ENCODE results near the gene GSG1L. TPM values are rescaled to one million over a fixed set of nuclear protein-coding genes. Genes with fewer than 3 reads are reported as not detected.

The GSG1L gene
- total RNA-seq, 8 experiments from 2014 or later, result 0.25 to 1.5 (median 0.74) TPM

GRCh38 chr16:28087675-28088300, 24.3 kb upstream of the GSG1L start:
- WGBS, 10 experiments, result 17 to 100% (median 88%) methylated on average over 1 to 6 of the region's 7 CpGs; no CpG with 5 or more reads in 2 of the 10 experiments
- H3K27ac ChIP-seq, result no peak overlapping the region

DNA sequence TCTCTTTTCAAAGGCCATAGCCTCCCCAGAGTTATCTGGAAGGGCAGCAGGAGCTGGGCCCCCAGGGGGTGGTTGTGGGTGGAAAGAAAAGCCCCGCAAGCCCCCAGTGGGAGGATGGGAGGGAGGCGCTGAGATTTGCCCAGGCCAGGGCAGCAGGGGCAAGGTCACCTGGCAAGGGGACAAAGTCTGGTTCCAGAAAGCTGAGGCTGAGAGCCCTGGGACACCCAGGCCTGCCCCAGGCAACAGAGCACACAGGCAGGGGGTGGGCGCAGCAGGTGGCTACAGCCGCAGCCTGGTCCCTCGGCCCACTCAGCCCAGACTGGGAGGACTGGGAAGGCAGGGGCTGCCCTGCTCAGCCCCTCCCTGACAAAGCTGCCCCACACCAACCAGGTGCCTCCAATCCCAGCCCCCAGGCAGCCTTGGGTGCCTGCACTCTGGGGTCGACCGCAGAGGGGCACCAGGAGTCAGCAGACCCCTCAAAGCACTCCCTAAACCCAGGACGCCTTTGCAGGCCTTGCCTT, 23.7 kb upstream of the GSG1L start:
- in situ Hi-C loops (cut with MboI; ENCODE audit: low pct_unique_long_range_greater_than_20kb in 2 of 9, low sequenced_read_pairs in 9 of 9, unreplicated experiment in 9 of 9), result no loop called here
- 80 to 100% (median 86%) methylated on average over 1 to 2 of the region's 8 CpGs; no CpG with 5 or more reads in 7 of the 10 experiments for WGBS, 10 experiments
- ATAC-seq (replicated peaks in 6 of 8), result peak in 2 of 8 experiments; percentile 10 to 15

More at GRCh38 chr16:28087675-28088300, 24.3 kb upstream of the GSG1L start:
- in situ Hi-C loops (cut with MboI; ENCODE audit: low pct_unique_long_range_greater_than_20kb in 2 of 9, low sequenced_read_pairs in 9 of 9, unreplicated experiment in 9 of 9), result no loop called here
- Histone ChIP-seq H3K4me3 (no peak overlapping the region), H3K4me1 (replicated peaks in 1 of 2) (peaks cover 0 to under 1% of the 10 kb centered on the region in 2 donors)
- no peak for ATAC-seq (replicated peaks in 6 of 8)

GRCh38 chr16:28086186-28087139, 22.9 kb upstream of the GSG1L start:
- in situ Hi-C loops (cut with MboI; ENCODE audit: low pct_unique_long_range_greater_than_20kb in 2 of 9, low sequenced_read_pairs in 9 of 9, unreplicated experiment in 9 of 9), result no loop called here
- ATAC-seq (replicated peaks in 6 of 8), result no peak
- H3K4me3 ChIP-seq, result no peak overlapping the region
- H3K4me1 ChIP-seq (replicated peaks in 1 of 2), result no peaks in the 10 kb centered on the region
- H3K27ac ChIP-seq, result no peak overlapping the region
- WGBS, 10 experiments, result 33 to 100% (median 78%) methylated on average over 2 to 12 of the region's 21 CpGs

More for the DNA sequence above, 23.7 kb upstream of the GSG1L start:
- Histone ChIP-seq H3K4me1 (replicated peaks in 1 of 2) (no peaks in the 10 kb centered on the region), H3K27ac (no peak overlapping the region), H3K4me3 (no peak overlapping the region)

GRCh38 chr16:28085389-28086171, 22.1 kb upstream of the GSG1L start:
- H3K4me1 ChIP-seq (replicated peaks in 1 of 2), result no peaks in the 10 kb centered on the region
- 33 to 100% (median 60%) methylated on average over 1 to 10 of the region's 12 CpGs; no CpG with 5 or more reads in 1 of the 10 experiments for WGBS, 10 experiments
- H3K4me3 ChIP-seq, result no peak overlapping the region
- no peak overlapping the region for H3K27ac ChIP-seq
- in situ Hi-C loops (cut with MboI; ENCODE audit: low pct_unique_long_range_greater_than_20kb in 2 of 9, low sequenced_read_pairs in 9 of 9, unreplicated experiment in 9 of 9), result no loop called here
- no peak for ATAC-seq (replicated peaks in 6 of 8)

GRCh38 chr16:28084209-28084608, 20.7 kb upstream of the GSG1L start:
- no peak overlapping the region for H3K4me3 ChIP-seq
- in situ Hi-C loops (cut with MboI; ENCODE audit: low pct_unique_long_range_greater_than_20kb in 2 of 9, low sequenced_read_pairs in 9 of 9, unreplicated experiment in 9 of 9), result no loop called here
- H3K27ac ChIP-seq, result no peak overlapping the region
- no peaks in the 10 kb centered on the region for H3K4me1 ChIP-seq (replicated peaks in 1 of 2)
- ATAC-seq (replicated peaks in 6 of 8), result no peak
- 57 to 100% (median 86%) methylated on average over 1 to 6 of the region's 6 CpGs; no CpG with 5 or more reads in 2 of the 10 experiments for WGBS, 10 experiments

GRCh38 chr16:28082624-28083023, 19.1 kb upstream of the GSG1L start:
- Histone ChIP-seq H3K27ac (no peak overlapping the region), H3K4me1 (replicated peaks in 1 of 2) (no peaks in the 10 kb centered on the region), H3K4me3 (no peak overlapping the region)
- ATAC-seq (replicated peaks in 6 of 8), result peak in 3 of 8 experiments; percentile 80 to 87 (median 84)
- in situ Hi-C loops (cut with MboI; ENCODE audit: low pct_unique_long_range_greater_than_20kb in 2 of 9, low sequenced_read_pairs in 9 of 9, unreplicated experiment in 9 of 9), result no loop called here
- WGBS, 10 experiments, result 13 to 94% (median 82%) methylated on average over 3 to 11 of the region's 13 CpGs; no CpG with 5 or more reads in 4 of the 10 experiments

- no peak for ATAC-seq (replicated peaks in 6 of 8)
- Histone ChIP-seq H3K4me1 (replicated peaks in 1 of 2) (no peaks in the 10 kb centered on the region), H3K4me3 (no peak overlapping the region), H3K27ac (no peak overlapping the region)
- in situ Hi-C loops (cut with MboI; ENCODE audit: low pct_unique_long_range_greater_than_20kb in 2 of 9, low sequenced_read_pairs in 9 of 9, unreplicated experiment in 9 of 9), result no loop called here
- 56 to 100% (median 80%) methylated on average over 1 to 5 of the region's 9 CpGs; no CpG with 5 or more reads in 4 of the 10 experiments for WGBS, 10 experiments
Observed at GRCh38 chr16:28081391-28081968, 18.0 kb upstream of the GSG1L start.

DNA sequence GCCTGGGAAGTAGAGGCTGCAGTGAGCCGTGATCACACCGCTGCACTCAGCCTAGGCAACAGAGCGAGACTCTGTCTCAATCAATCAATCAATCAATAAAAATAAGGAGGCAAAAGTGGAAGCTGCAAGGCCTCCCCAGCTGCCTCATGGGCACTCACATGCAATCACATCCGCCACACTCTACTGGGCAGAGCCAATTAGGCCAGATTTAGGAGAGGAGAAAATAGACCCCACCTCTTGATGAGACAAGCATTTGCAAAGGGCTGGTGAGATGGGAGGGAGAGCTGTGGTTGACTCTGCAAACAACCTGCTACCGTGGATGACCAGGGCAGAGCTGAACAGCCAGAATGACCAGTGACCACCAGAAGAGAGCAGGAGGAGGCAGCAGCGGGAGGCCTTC, 14.7 kb upstream of the GSG1L start:
- WGBS, 10 experiments, result 50 to 100% (median 80%) methylated on average over 1 to 4 of the region's 6 CpGs; no CpG with 5 or more reads in 5 of the 10 experiments
- Histone ChIP-seq H3K4me1 (replicated peaks in 1 of 2) (no peaks in the 10 kb centered on the region), H3K27ac (no peak overlapping the region), H3K4me3 (no peak overlapping the region)
- no peak for ATAC-seq (replicated peaks in 6 of 8)
- in situ Hi-C loops (cut with MboI; ENCODE audit: low pct_unique_long_range_greater_than_20kb in 2 of 9, low sequenced_read_pairs in 9 of 9, unreplicated experiment in 9 of 9), result loop anchor here in 1 of 9 experiments (10.0 kb wide), 1 partner anchor 103 kb away; no protein-coding TSS in a partner anchor

GRCh38 chr16:28073836-28074235, 10.3 kb upstream of the GSG1L start:
- H3K4me1 ChIP-seq (replicated peaks in 1 of 2), result no peaks in the 10 kb centered on the region
- WGBS, 10 experiments, result 70 to 100% (median 94%) methylated on average over 1 to 5 of the region's 6 CpGs; no CpG with 5 or more reads in 2 of the 10 experiments
- ATAC-seq (replicated peaks in 6 of 8), result no peak
- no peak overlapping the region for H3K27ac ChIP-seq
- in situ Hi-C loops (cut with MboI; ENCODE audit: low pct_unique_long_range_greater_than_20kb in 2 of 9, low sequenced_read_pairs in 9 of 9, unreplicated experiment in 9 of 9), result loop anchor here in 2 of 9 experiments (10.0 to 25.0 kb wide), 3 partner anchors 99 to 437 kb away; no protein-coding TSS in a partner anchor
- no peak overlapping the region for H3K4me3 ChIP-seq

GRCh38 chr16:28072087-28072486, 8.6 kb upstream of the GSG1L start:
- WGBS, 10 experiments, result 0 to 43% (median 20%) methylated on average over 2 to 4 of the region's 4 CpGs; no CpG with 5 or more reads in 1 of the 10 experiments
- Histone ChIP-seq H3K4me1 (replicated peaks in 1 of 2) (no peaks in the 10 kb centered on the region), H3K4me3 (no peak overlapping the region), H3K27ac (no peak overlapping the region)
- in situ Hi-C loops (cut with MboI; ENCODE audit: low pct_unique_long_range_greater_than_20kb in 2 of 9, low sequenced_read_pairs in 9 of 9, unreplicated experiment in 9 of 9), result loop anchor here in 2 of 9 experiments (10.0 to 25.0 kb wide), 3 partner anchors 97 to 435 kb away; no protein-coding TSS in a partner anchor
- ATAC-seq (replicated peaks in 6 of 8), result no peak

DNA sequence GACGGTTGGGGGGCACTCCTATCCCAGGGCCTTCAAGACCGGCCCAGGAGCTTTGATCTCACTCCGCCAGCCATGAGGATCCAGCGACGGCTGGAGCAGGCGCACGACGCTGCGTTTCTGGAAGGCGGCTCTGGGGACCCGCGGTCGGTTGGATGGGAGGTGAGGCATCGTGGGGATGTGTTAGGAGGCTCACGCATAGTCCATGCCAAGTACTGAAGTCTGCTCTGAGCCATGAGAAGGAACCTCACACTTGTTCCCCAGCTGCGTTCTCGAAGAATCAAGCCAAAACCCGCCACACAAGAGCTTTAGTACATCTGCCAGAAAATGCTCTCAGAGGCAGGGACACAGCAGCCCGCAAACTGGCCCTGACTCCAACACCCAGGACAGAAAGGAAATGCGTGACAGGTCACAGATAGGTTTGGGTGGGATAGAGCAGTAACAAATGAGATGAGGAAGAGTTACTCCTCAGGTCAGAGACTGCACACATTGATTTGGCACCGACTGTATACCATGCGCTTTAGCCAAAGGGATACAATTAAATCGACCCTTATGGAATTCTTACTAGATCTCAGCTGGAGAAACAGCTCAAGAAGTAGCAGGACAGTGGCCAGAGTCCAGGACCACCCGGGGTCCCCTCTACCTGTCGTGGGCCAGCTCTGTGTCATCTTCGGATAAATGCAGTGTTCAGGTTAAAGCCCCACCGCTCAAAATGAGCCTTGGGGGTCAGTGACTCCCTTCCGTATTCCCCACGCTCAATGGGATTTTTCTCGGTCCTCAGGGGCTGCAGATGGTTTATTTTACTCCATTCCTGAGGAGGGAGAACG, 6.7 kb upstream of the GSG1L start:
- in situ Hi-C loops (cut with MboI; ENCODE audit: low pct_unique_long_range_greater_than_20kb in 2 of 9, low sequenced_read_pairs in 9 of 9, unreplicated experiment in 9 of 9), result loop anchor here in 4 of 9 experiments (10.0 to 25.0 kb wide), 3 partner anchors 95 to 433 kb away; no protein-coding TSS in a partner anchor
- Histone ChIP-seq H3K4me1 (replicated peaks in 1 of 2) (no peaks in the 10 kb centered on the region), H3K4me3 (no peak overlapping the region), H3K27ac (no peak overlapping the region)
- peak in 6 of 8 experiments; percentile 12 to 41 (median 26) for ATAC-seq (replicated peaks in 6 of 8)
- 0 to 100% (median 55%) methylated on average over 1 to 27 of the region's 31 CpGs for WGBS, 10 experiments
